Activated CD8-positive, alpha-beta T cell treated with anti-CD3 and anti-CD28 coated beads, Interleukin-2, amount 10 ng/mL, durations not matched to agents 7 days and 5 days (primary cell): ENCODE data around the gene DES. TPM values are rescaled to one million over a fixed set of nuclear protein-coding genes. Genes with fewer than 3 reads are reported as not detected.
"Not testable (repeated sequence)": the region's sequence is repeated elsewhere in the genome, so short reads cannot be mapped to it uniquely, and the experiment has no call there.

Experiments
- ATAC-seq: fragments of 150-1000 bp; cut with Tn5 transposase; one replicate; pipeline ENCODE4 v1.10.0; 2021; ENCODE audit warnings: moderate library complexity
- CTCF ChIA-PET: fragments of 350-600 bp; sonication (Branson Sonifier 250); formaldehyde crosslinking; loops from one replicate; lab custom pipeline; 2021; ENCODE audit warnings: antibody characterized with exemption; lab: Charles Lee
- POLR2A ChIA-PET: fragments of 350-600 bp; sonication (Branson Sonifier 250); formaldehyde crosslinking; loops from one replicate; lab custom pipeline; 2021; ENCODE audit warnings: antibody characterized with exemption; lab: Charles Lee
- DNase-seq: peaks from one replicate; pipeline ENCODE4 v3.0.0-alpha.2; 2020
- H3K27ac Mint-ChIP-seq: one replicate; pipeline ENCODE4 v1.8.0; 2021; ENCODE audit warnings: mild to moderate bottlenecking, mixed read lengths
- H3K27me3 Mint-ChIP-seq: one replicate; pipeline ENCODE4 v1.8.0; 2021; ENCODE audit warnings: low read depth, mixed read lengths
- H3K36me3 Mint-ChIP-seq: one replicate; pipeline ENCODE4 v1.8.0; 2021; ENCODE audit warnings: low read depth, mixed read lengths
- H3K4me1 Mint-ChIP-seq: one replicate; pipeline ENCODE4 v1.8.0; 2021; ENCODE audit warnings: low read depth, mixed read lengths
- H3K4me3 Mint-ChIP-seq: one replicate; pipeline ENCODE4 v1.8.0; 2021; ENCODE audit warnings: mild to moderate bottlenecking, mixed read lengths
- H3K9me3 Mint-ChIP-seq: one replicate; pipeline ENCODE4 v1.8.0; 2022; ENCODE audit warnings: mixed read lengths; ENCODE audit not compliant: insufficient read depth
- total RNA-seq, 2 experiments: library from RNA; stranded (reverse); gene quantifications; one replicate each; pipeline ENCODE4 v1.2.3, GENCODE V29; 2021

The DES gene
- total RNA-seq, 2 experiments from 2014 or later, result not detected

DNA sequence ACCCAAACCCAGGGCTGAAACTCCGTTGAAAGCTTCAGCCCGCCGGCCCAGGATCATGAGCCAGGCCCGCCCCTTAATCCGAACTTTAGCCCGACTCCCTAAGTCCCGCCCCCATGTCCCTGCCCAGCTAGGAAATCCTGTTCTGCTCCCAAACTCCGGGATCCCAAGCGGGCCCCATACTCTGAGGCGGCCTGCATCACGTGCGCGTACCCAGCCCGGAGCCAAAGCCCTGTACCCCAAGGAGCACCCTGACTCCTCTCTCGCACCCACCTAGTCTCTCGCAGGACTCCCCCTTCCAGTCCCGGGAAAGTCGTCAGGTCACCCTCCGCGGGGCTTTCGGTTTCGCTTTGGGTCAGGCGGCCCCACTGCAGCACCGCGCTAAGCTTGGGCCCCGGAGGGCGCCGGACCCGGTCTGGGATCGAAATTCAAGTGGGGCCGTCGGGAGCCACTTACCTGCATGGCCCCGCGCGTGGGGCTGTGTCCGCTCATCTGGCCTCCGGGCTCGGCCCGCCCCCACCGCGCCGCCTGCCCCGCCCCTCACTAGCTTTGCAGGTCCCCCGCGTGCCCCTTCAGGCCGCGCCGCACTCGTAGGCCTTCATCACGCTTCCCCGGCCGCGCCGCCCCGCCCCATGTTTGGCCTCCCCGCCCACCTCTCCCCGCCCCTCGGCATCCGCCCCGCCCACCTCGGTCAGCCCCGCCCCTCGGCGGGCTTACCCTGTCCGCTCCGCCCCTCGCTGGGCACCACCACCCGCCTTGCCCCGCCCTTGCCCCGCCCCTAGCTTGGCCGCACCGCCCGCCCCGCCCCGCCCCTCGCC is 30.7 kb upstream of the DES start, which contains the start of gene DNPEP:
TSS of gene DNPEP (minus strand) at position 607 of the 815 bp plus-strand sequence. CDS start at position 489, 118 bp downstream.
- peak within 1 kb of the TSS; percentile 96 for H3K27ac Mint-ChIP-seq
- peaks cover 18% of the 10 kb centered on the region for H3K4me1 Mint-ChIP-seq
- H3K9me3 Mint-ChIP-seq, result no peaks in the 10 kb centered on the region
- peak within 1 kb of the TSS; percentile 96 for H3K4me3 Mint-ChIP-seq
- ATAC-seq (peak; percentile 71), DNase-seq (peak; percentile 83)
- peaks cover under 1% of the 10 kb centered on the region for H3K27me3 Mint-ChIP-seq
- ChIA-PET POLR2A (interaction anchor here (1.4 to 1.5 kb wide), 3 partner anchors 133 to 210 kb away, joined by 4 to 6 read pairs (median 4); partner anchors contain the start of genes CNPPD1 and TUBA4A), CTCF (interaction anchor here (0.6 to 2.7 kb wide), 7 partner anchors 93 to 228 kb away, joined by 3 to 16 read pairs (median 5); partner anchors contain the start of genes GMPPA and NHEJ1)
- peaks cover 24% of the 10 kb centered on the region for H3K36me3 Mint-ChIP-seq

DNA sequence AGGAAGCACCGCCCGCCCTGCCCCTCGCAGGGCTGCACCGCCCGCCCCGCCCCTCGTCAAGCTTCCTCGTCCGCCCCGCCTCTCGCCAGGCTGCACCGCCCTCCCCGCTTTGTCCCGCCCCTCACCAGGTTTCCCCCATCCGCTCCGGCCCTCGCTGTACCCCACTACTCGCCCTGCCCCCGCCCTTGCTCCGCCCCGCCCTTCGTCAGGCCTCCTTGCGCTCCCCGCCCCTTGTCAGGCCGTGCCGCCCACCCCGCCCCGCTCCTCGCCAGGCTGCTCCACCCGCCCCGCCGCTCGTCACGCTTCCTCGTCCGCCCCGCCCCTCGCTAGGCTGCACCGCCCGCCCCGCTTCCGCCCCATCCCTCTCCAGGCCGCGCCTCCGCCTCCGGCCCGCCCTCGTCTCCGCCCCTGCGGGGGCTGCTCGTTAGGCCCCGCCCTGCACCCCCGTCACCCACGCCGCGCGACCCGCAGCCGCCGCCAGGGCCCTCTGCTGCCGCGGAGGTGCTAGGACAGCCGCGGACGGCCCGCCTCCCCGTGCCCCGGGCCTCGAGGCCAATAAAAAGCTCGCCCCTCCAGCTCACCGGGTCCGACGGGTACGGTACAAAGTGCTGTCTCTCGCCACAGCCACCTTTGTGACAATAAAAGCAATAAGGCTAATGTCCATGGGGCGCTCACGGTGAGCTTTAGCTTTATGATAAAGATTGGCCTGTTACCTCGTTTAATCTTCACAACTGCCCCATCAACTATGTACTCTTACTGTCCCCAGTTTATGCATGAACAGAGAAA is 29.9 kb upstream of the DES start:
- Mint-ChIP-seq H3K36me3 (peaks cover 24% of the 10 kb centered on the region), H3K9me3 (no peaks in the 10 kb centered on the region), H3K27ac (peak overlapping the region; percentile 87), H3K27me3 (peaks cover 5% of the 10 kb centered on the region), H3K4me1 (peaks cover 18% of the 10 kb centered on the region), H3K4me3 (peak overlapping the region; percentile 70)
- ChIA-PET POLR2A (interaction anchor here (1.2 to 1.5 kb wide), 4 partner anchors 14 to 211 kb away, joined by 4 to 6 read pairs (median 4); partner anchors contain the start of genes CNPPD1 and TUBA4A), CTCF (interaction anchor here (0.6 to 6.0 kb wide), 19 partner anchors 14 to 316 kb away, joined by 3 to 56 read pairs (median 4); partner anchors contain the start of genes GMPPA, NHEJ1 and ZFAND2B)
- ATAC-seq (peak; percentile 77), DNase-seq (peak; percentile 99)

DNA sequence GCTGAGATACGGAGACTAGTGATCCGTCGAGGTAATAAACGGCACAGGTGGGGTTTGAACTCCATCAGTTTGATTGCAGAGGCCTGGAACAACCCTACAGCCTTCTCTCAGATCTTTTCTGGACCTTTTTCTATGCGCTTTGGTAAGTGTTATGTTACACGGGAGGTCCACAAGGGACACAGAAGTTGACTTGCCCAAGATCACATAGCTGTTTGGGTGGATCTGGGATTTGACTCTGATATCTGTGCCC is 29.3 kb upstream of the DES start:
- CTCF ChIA-PET, result interaction anchor here (0.6 to 6.0 kb wide), 18 partner anchors 14 to 316 kb away, joined by 3 to 56 read pairs (median 4); partner anchors contain the start of genes GMPPA, NHEJ1 and ZFAND2B
- POLR2A ChIA-PET, result interaction anchor here (1.2 kb wide), 1 partner anchor 14 kb away, joined by 5 read pairs; no protein-coding TSS in a partner anchor
- peaks cover 8% of the 10 kb centered on the region for H3K27me3 Mint-ChIP-seq
- H3K4me3 Mint-ChIP-seq, result peak overlapping the region; percentile 70
- peak overlapping the region; percentile 87 for H3K27ac Mint-ChIP-seq
- ATAC-seq (no peak), DNase-seq (no peak)
- peaks cover 21% of the 10 kb centered on the region for H3K36me3 Mint-ChIP-seq
- peaks cover 18% of the 10 kb centered on the region for H3K4me1 Mint-ChIP-seq
- H3K9me3 Mint-ChIP-seq, result no peaks in the 10 kb centered on the region

DNA sequence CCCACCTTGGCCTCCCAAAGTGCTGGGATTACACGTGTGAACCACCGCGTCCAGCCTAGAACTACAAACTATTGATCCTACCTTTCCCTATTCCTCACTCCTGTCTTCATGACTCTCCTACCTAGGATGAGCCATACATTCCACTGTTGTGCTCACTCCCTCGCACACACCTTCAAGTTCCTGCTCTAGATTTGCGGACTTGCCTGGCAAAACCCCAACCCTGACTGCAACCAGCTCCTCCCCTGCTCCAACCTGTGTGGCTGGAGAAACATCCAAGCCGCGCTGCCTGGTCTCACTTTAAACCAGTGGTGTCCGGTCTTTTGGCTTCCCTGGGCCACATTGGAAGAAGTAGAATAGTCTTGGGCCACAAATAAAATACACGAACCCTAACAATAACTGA is 25.4 kb upstream of the DES start:
- POLR2A ChIA-PET, result no interaction called here
- peaks cover 13% of the 10 kb centered on the region for H3K4me1 Mint-ChIP-seq
- no peak overlapping the region for H3K4me3 Mint-ChIP-seq
- CTCF ChIA-PET, result interaction anchor here (0.7 to 6.0 kb wide), 3 partner anchors 10 to 148 kb away, joined by 3 to 56 read pairs (median 3); no protein-coding TSS in a partner anchor
- no peak for ATAC-seq
- no peaks in the 10 kb centered on the region for H3K9me3 Mint-ChIP-seq
- H3K36me3 Mint-ChIP-seq, result no peaks in the 10 kb centered on the region
- DNase-seq, result no peak
- peaks cover 10% of the 10 kb centered on the region for H3K27me3 Mint-ChIP-seq
- no peak overlapping the region for H3K27ac Mint-ChIP-seq

DNA sequence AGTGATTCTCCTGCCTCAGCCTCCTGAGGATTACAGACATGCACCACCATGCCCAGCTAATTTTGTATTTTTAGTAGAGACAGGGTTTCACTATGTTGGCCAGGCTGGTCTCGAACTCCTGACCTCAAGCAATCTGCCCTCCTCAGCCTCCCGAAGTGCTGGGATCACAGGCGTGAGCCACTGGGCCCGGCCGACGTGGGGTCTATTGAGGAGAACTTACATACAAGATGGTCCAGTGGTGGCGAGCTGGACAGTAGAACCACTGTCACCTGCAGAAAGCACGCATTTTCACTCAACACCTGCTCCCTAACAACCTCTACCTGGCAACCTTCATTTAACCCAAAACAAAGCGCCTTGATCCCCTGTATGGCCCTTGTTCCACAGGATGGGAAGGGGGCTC is 23.1 kb upstream of the DES start:
- H3K4me3 Mint-ChIP-seq, H3K4me1 Mint-ChIP-seq, H3K36me3 Mint-ChIP-seq, DNase-seq, ATAC-seq, H3K27ac Mint-ChIP-seq, H3K9me3 Mint-ChIP-seq: not testable (repeated sequence)
- POLR2A ChIA-PET, result interaction anchor here (0.5 kb wide), 1 partner anchor 116 kb away, joined by 4 read pairs; no protein-coding TSS in a partner anchor
- H3K27me3 Mint-ChIP-seq, result peaks cover 10% of the 10 kb centered on the region
- CTCF ChIA-PET, result interaction anchor here (1.2 kb wide), 1 partner anchor 146 kb away, joined by 3 read pairs; no protein-coding TSS in a partner anchor

DNA sequence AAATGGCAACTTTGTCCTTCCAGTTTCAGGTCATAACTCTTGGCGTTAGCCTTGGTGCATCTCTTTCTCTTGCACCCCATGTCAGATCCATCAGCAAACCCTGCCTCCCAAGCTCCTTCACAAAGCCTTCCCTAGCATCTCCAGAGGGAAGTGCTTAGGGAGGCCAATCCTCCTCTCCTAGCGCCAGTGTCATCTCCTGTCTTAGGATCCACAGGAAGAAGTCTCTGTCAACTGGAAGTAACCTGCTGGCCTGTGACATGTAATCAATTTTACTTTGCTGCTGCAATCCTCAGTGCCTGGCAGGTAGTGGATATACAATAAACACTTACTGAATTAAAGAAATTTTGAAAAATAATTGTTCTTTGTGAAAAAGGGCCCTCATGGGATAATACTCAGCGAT is 22.6 kb upstream of the DES start:
- Mint-ChIP-seq H3K27me3 (peaks cover 10% of the 10 kb centered on the region), H3K9me3 (no peaks in the 10 kb centered on the region), H3K4me1 (peaks cover 7% of the 10 kb centered on the region), H3K4me3 (no peak overlapping the region), H3K36me3 (no peaks in the 10 kb centered on the region), H3K27ac (no peak overlapping the region)
- ATAC-seq, result no peak
- DNase-seq, result no peak
- POLR2A ChIA-PET, result no interaction called here
- CTCF ChIA-PET, result interaction anchor here (1.2 kb wide), 1 partner anchor 145 kb away, joined by 3 read pairs; no protein-coding TSS in a partner anchor

DNA sequence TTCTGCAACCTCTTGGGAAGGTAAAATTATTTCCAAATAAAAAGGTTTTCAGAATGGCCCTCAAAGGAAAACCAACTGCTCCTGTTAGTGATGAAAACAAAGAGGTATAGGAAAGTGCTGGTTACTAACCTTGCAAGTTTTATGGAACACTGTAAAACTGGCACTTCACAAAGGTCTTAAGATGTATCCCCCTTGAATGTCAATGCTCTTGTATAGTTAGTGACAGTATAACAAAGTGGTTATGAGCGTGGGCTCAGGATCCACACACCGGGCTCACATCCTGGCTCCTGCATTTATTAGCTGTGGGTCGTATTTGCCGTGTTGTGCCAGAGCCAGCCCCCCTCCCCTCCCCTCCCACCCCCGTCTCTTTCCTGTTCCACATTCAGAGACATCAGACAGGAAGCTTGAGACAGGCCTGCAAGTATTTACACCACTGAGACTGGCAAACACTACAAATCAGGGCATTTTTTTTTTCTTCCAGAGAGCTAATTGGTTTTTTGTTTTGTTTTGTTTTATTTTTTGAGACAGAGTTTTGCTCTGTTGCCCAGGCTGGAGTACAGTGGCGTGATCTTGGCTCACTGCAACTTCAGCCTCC is 21.2 kb upstream of the DES start:
- peak; percentile 39 for ATAC-seq
- Mint-ChIP-seq H3K36me3 (no peaks in the 10 kb centered on the region), H3K27me3 (peaks cover 10% of the 10 kb centered on the region), H3K4me3 (no peak overlapping the region), H3K27ac (peak overlapping the region; percentile 44), H3K4me1 (peaks cover 7% of the 10 kb centered on the region), H3K9me3 (no peaks in the 10 kb centered on the region)
- no peak for DNase-seq
- ChIA-PET POLR2A (no interaction called here), CTCF (interaction anchor here (0.7 to 1.0 kb wide), 2 partner anchors 127 to 133 kb away, joined by 3 read pairs; no protein-coding TSS in a partner anchor)

DNA sequence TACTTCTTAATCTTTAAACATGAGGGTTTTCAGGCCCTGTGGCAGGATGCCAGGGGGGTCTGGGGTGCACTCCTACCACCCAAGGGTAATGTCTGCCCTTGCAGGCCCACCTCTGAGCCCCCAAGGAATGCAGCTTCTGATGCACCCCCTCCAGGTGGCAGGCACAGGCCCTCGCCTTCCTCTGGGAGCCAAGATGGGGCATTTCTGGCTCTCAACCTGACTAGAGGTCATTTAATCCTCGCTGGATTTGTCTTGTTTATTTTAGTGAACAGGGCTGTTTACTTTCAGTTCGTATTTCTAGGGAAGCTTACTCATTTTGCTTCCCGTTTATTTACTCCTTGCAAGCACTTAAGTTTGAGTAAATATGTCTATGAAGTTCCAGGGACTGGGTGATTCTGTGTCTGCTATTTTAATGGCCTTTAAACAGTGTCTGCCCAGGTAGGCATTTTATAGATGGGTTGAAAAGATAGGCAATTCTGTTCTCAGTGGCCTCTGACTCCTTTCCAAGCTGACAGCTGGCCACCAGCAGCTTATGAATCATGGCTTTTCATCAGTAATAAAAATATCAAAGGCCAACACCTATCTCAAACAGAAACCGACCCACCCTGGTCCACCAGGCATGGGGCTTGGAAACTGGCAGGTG is 19.3 kb upstream of the DES start:
- DNase-seq, result no peak
- ChIA-PET POLR2A (no interaction called here), CTCF (no interaction called here)
- Mint-ChIP-seq H3K27me3 (peaks cover 5% of the 10 kb centered on the region), H3K4me1 (peaks cover 7% of the 10 kb centered on the region), H3K36me3 (no peaks in the 10 kb centered on the region), H3K27ac (no peak overlapping the region), H3K9me3 (no peaks in the 10 kb centered on the region), H3K4me3 (no peak overlapping the region)
- no peak for ATAC-seq

DNA sequence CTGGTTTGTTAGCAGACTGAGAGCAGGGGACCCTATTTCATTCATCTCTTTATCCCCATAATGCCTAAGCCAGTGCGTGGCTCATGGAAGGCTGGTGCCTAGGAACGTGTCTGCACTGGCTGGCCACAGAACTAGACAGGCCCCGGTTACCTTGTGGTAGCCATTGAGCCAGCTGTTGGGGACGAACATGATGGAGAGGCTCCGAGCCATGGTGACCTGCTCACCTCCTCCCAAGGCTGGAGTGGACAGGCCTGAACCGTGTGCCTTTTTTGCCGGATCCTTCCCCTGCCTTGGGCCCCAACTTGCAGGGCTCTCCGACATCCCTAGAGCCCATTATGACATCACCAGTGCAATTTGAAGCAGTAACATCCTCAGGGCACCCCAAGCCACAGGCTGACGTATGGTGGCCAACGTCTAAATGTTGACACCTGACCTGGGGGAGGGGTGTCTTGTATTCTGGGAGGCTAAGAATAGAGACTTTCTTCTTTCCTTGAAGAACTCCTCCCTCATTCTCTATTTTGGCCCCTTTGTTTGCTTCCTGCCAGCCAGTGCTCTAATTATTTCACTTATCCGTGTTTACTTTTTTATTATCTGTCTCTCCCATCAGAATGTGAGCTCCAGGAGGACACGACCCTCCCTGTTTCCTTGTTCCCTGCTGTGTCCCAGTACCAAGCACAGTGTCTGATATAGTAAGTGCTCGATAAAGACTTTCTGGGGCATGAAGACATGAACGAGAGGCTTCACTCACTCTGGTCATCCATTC is 18.3 kb upstream of the DES start:
- Mint-ChIP-seq H3K9me3 (no peaks in the 10 kb centered on the region), H3K4me1 (peaks cover 7% of the 10 kb centered on the region), H3K4me3 (no peak overlapping the region), H3K27ac (no peak overlapping the region), H3K36me3 (no peaks in the 10 kb centered on the region), H3K27me3 (peaks cover 4% of the 10 kb centered on the region)
- POLR2A ChIA-PET, result no interaction called here
- no peak for ATAC-seq
- CTCF ChIA-PET, result interaction anchor here (5.5 to 5.8 kb wide), 2 partner anchors 9 to 129 kb away, joined by 56 to 104 read pairs; no protein-coding TSS in a partner anchor
- DNase-seq, result no peak

DNA sequence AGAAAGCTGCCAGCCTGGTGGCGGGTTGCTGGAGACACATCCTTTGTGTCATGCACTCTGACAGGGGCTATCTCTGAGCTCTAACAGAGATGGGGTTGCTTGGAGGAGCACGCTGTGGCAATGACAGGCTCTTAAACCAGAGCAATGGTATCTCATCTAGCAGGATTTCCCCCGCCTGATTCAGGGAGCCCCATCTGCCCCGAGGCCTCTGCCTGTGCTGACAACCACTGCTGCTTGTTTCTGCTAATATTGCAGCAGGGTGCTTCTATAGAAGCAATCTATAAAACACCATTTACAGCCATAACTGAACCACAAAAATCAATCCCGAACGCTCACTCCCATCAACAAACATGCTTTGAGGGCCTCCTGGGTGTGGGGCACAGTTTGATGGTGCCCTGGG is 17.6 kb upstream of the DES start:
- no peak overlapping the region for H3K4me3 Mint-ChIP-seq
- H3K9me3 Mint-ChIP-seq, result no peaks in the 10 kb centered on the region
- H3K4me1 Mint-ChIP-seq, result peaks cover 7% of the 10 kb centered on the region
- no peak for ATAC-seq
- CTCF ChIA-PET, result interaction anchor here (3.0 to 5.8 kb wide), 3 partner anchors 9 to 129 kb away, joined by 20 to 104 read pairs (median 56); no protein-coding TSS in a partner anchor
- no peak overlapping the region for H3K27ac Mint-ChIP-seq
- H3K36me3 Mint-ChIP-seq, result no peaks in the 10 kb centered on the region
- POLR2A ChIA-PET, result no interaction called here
- no peak for DNase-seq
- H3K27me3 Mint-ChIP-seq, result peaks cover 4% of the 10 kb centered on the region
